ENCODE results near the gene GRIP2.

Gene GRIP2

GRCh38 chr3:14524311-14524711 lies 15.8 kb downstream of the GRIP2 start:
- H3K27ac ChIP-seq (ENCODE audit: low read depth, low read length): no peak overlapping the region
- no peaks in the 10 kb centered on the region for H3K79me1 ChIP-seq (ENCODE audit: low read length)
- no peaks in the 10 kb centered on the region for H3K36me3 ChIP-seq (ENCODE audit: control insufficient read depth, insufficient read depth, low read length)
- H3K23ac ChIP-seq (ENCODE audit: low read length): no peak overlapping the region
- no peak overlapping the region for H3K9ac ChIP-seq (ENCODE audit: low read length)
- no peak overlapping the region for H4K8ac ChIP-seq (ENCODE audit: low read depth, low read length)
- DNase-seq: no peak
- no peak overlapping the region for H2BK5ac ChIP-seq (ENCODE audit: low read length)
- no peak overlapping the region for H3K18ac ChIP-seq (ENCODE audit: low read length)
- H3K79me2 ChIP-seq (ENCODE audit: control insufficient read depth, insufficient read depth, low read length): no peaks in the 10 kb centered on the region
- no peak overlapping the region for H2BK120ac ChIP-seq (ENCODE audit: low read depth, low read length)
- no peak overlapping the region for H3K56ac ChIP-seq (ENCODE audit: low read length)
- H3K4ac ChIP-seq (ENCODE audit: low read depth, low read length): no peak overlapping the region
- H3K27me3 ChIP-seq (ENCODE audit: insufficient read depth, low read length, poor library complexity): no peaks in the 10 kb centered on the region
- no peak overlapping the region for H2AK5ac ChIP-seq (ENCODE audit: low read length)
- peaks cover 4% of the 10 kb centered on the region for H3K4me1 ChIP-seq (ENCODE audit: control insufficient read depth, low read depth, low read length)
- H3K4me2 ChIP-seq (ENCODE audit: low read length): no peak overlapping the region
- no peak overlapping the region for H3K4me3 ChIP-seq (ENCODE audit: low read length)
- WGBS (ENCODE audit: extremely low coverage, insufficient coverage, low lambda C conversion rate): no CpG with 5 or more reads among the region's 14 CpGs
- no peak overlapping the region for H4K5ac ChIP-seq (ENCODE audit: low read length)
- no peak overlapping the region for H2BK15ac ChIP-seq (replicated peaks; ENCODE audit: low read depth)

DNA sequence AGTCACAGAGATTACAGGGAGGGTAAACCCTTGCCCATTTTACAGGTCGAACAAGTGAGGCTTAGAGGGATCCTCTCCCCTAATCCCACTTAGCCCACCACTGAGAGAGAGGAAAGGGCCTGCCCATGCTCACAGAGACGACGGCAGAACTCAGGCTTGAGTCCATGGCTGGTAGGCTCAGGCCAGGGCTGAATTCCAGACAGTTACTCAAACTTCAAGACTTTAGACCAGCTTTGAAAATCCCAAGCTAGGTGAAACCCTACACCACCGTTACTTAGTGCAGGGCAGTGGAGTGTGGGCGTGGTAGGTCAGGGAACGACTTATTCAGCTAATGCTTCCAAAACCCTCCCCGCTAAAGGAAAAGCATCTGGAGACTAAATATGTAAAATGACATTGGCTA lies 16.4 kb downstream of the GRIP2 start:
- WGBS (ENCODE audit: extremely low coverage, insufficient coverage, low lambda C conversion rate): no CpG with 5 or more reads among the region's 7 CpGs
- H3K4me3 ChIP-seq (ENCODE audit: low read length): no peak overlapping the region
- H4K5ac ChIP-seq (ENCODE audit: low read length): no peak overlapping the region
- no peaks in the 10 kb centered on the region for H3K79me1 ChIP-seq (ENCODE audit: low read length)
- H3K4me2 ChIP-seq (ENCODE audit: low read length): no peak overlapping the region
- DNase-seq: no peak
- no peak overlapping the region for H2BK15ac ChIP-seq (replicated peaks; ENCODE audit: low read depth)
- no peak overlapping the region for H3K23ac ChIP-seq (ENCODE audit: low read length)
- no peaks in the 10 kb centered on the region for H3K27me3 ChIP-seq (ENCODE audit: insufficient read depth, low read length, poor library complexity)
- H3K4me1 ChIP-seq (ENCODE audit: control insufficient read depth, low read depth, low read length): peaks cover 4% of the 10 kb centered on the region
- no peak overlapping the region for H2BK5ac ChIP-seq (ENCODE audit: low read length)
- no peaks in the 10 kb centered on the region for H3K79me2 ChIP-seq (ENCODE audit: control insufficient read depth, insufficient read depth, low read length)
- no peak overlapping the region for H3K4ac ChIP-seq (ENCODE audit: low read depth, low read length)
- H3K56ac ChIP-seq (ENCODE audit: low read length): no peak overlapping the region
- no peak overlapping the region for H2BK120ac ChIP-seq (ENCODE audit: low read depth, low read length)
- H2AK5ac ChIP-seq (ENCODE audit: low read length): no peak overlapping the region
- no peaks in the 10 kb centered on the region for H3K36me3 ChIP-seq (ENCODE audit: control insufficient read depth, insufficient read depth, low read length)
- H4K8ac ChIP-seq (ENCODE audit: low read depth, low read length): no peak overlapping the region
- H3K27ac ChIP-seq (ENCODE audit: low read depth, low read length): no peak overlapping the region
- no peak overlapping the region for H3K9ac ChIP-seq (ENCODE audit: low read length)
- no peak overlapping the region for H3K18ac ChIP-seq (ENCODE audit: low read length)

DNA sequence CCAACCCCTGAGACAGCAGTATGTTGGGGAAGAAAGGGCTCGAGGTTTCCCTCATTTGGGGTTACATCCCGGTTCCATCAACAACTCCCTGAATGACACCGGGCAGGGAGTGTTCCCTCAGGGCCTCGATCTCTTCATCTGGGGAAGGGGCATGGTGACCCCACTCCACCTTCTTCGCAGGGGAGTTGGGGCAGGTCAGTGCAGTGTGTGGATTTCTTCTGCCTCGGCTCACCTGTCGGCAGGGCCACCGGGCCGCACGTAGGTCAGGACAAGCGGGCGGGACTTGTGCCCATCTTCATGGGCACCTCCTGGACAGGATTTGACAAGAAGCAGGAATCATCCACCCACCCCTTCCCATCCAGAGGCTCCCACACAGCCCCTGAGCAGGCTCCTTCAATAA lies 17.4 kb downstream of the GRIP2 start:
- no CpG with 5 or more reads among the region's 12 CpGs for WGBS (ENCODE audit: extremely low coverage, insufficient coverage, low lambda C conversion rate)
- Histone ChIP-seq H3K79me2 (ENCODE audit: control insufficient read depth, insufficient read depth, low read length) (no peaks in the 10 kb centered on the region), H3K23ac (ENCODE audit: low read length) (no peak overlapping the region), H3K4me2 (ENCODE audit: low read length) (no peak overlapping the region), H4K5ac (ENCODE audit: low read length) (no peak overlapping the region), H3K79me1 (ENCODE audit: low read length) (no peaks in the 10 kb centered on the region), H3K4me1 (ENCODE audit: control insufficient read depth, low read depth, low read length) (peaks cover 4% of the 10 kb centered on the region), H3K9ac (ENCODE audit: low read length) (no peak overlapping the region), H3K4me3 (ENCODE audit: low read length) (no peak overlapping the region), H2BK120ac (ENCODE audit: low read depth, low read length) (no peak overlapping the region), H3K27ac (ENCODE audit: low read depth, low read length) (no peak overlapping the region), H3K56ac (ENCODE audit: low read length) (no peak overlapping the region), H2BK15ac (replicated peaks; ENCODE audit: low read depth) (no peak overlapping the region), H2AK5ac (ENCODE audit: low read length) (no peak overlapping the region), H4K8ac (ENCODE audit: low read depth, low read length) (no peak overlapping the region), H3K36me3 (ENCODE audit: control insufficient read depth, insufficient read depth, low read length) (no peaks in the 10 kb centered on the region), H2BK5ac (ENCODE audit: low read length) (no peak overlapping the region), H3K27me3 (ENCODE audit: insufficient read depth, low read length, poor library complexity) (no peaks in the 10 kb centered on the region), H3K18ac (ENCODE audit: low read length) (no peak overlapping the region), H3K4ac (ENCODE audit: low read depth, low read length) (no peak overlapping the region)
- DNase-seq: no peak

DNA sequence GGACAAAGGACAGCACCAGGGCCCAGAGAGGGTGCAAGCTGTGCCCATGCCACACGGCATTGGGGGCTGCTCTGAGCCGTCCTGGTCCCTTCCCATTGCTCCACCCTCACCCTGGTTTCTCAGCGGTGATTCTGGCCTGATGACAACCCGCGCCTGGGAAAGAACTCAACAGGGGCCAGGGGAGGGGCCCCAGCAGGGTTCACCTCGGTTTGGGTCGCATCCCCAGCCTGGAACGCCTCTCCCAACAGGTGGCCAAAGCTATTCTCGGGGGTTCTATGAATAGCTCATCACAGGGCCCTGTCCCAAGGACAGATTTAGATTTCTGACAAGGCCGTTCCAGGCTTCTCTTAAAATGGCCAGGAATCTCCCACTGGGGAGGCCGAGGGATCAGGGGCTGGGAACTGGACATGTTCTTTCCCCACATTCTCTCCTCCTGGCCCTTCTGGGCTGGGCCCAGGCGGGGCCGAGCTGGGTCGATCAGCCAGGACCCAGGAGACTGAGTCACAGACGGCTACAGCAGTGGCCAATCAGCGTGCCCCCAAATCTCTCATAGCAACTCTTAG lies 17.9 kb downstream of the GRIP2 start:
- Histone ChIP-seq H2BK120ac (ENCODE audit: low read depth, low read length) (no peak overlapping the region), H3K4ac (ENCODE audit: low read depth, low read length) (no peak overlapping the region), H3K23ac (ENCODE audit: low read length) (no peak overlapping the region), H3K79me2 (ENCODE audit: control insufficient read depth, insufficient read depth, low read length) (no peaks in the 10 kb centered on the region), H2AK5ac (ENCODE audit: low read length) (no peak overlapping the region), H3K4me1 (ENCODE audit: control insufficient read depth, low read depth, low read length) (peaks cover 4% of the 10 kb centered on the region), H2BK5ac (ENCODE audit: low read length) (no peak overlapping the region), H4K8ac (ENCODE audit: low read depth, low read length) (no peak overlapping the region), H3K4me2 (ENCODE audit: low read length) (no peak overlapping the region), H3K79me1 (ENCODE audit: low read length) (no peaks in the 10 kb centered on the region), H3K56ac (ENCODE audit: low read length) (no peak overlapping the region), H3K4me3 (ENCODE audit: low read length) (no peak overlapping the region), H3K27me3 (ENCODE audit: insufficient read depth, low read length, poor library complexity) (no peaks in the 10 kb centered on the region), H3K18ac (ENCODE audit: low read length) (no peak overlapping the region), H2BK15ac (replicated peaks; ENCODE audit: low read depth) (no peak overlapping the region), H3K36me3 (ENCODE audit: control insufficient read depth, insufficient read depth, low read length) (no peaks in the 10 kb centered on the region), H4K5ac (ENCODE audit: low read length) (no peak overlapping the region), H3K27ac (ENCODE audit: low read depth, low read length) (no peak overlapping the region), H3K9ac (ENCODE audit: low read length) (no peak overlapping the region)
- WGBS (ENCODE audit: extremely low coverage, insufficient coverage, low lambda C conversion rate): no CpG with 5 or more reads among the region's 16 CpGs
- DNase-seq: no peak

GRCh38 chr3:14521611-14522010 lies 18.5 kb downstream of the GRIP2 start:
- no peaks in the 10 kb centered on the region for H3K79me1 ChIP-seq (ENCODE audit: low read length)
- no peak overlapping the region for H2BK15ac ChIP-seq (replicated peaks; ENCODE audit: low read depth)
- no peak overlapping the region for H3K4me2 ChIP-seq (ENCODE audit: low read length)
- peak overlapping the region; percentile 45 for H3K23ac ChIP-seq (ENCODE audit: low read length)
- H2BK5ac ChIP-seq (ENCODE audit: low read length): no peak overlapping the region
- H3K4me1 ChIP-seq (ENCODE audit: control insufficient read depth, low read depth, low read length): peaks cover 4% of the 10 kb centered on the region
- H3K79me2 ChIP-seq (ENCODE audit: control insufficient read depth, insufficient read depth, low read length): no peaks in the 10 kb centered on the region
- H4K8ac ChIP-seq (ENCODE audit: low read depth, low read length): no peak overlapping the region
- H3K36me3 ChIP-seq (ENCODE audit: control insufficient read depth, insufficient read depth, low read length): no peaks in the 10 kb centered on the region
- no peak overlapping the region for H3K4ac ChIP-seq (ENCODE audit: low read depth, low read length)
- DNase-seq: no peak
- no peak overlapping the region for H3K27ac ChIP-seq (ENCODE audit: low read depth, low read length)
- no peak overlapping the region for H4K5ac ChIP-seq (ENCODE audit: low read length)
- WGBS (ENCODE audit: extremely low coverage, insufficient coverage, low lambda C conversion rate): no CpG with 5 or more reads among the region's 12 CpGs
- no peak overlapping the region for H3K4me3 ChIP-seq (ENCODE audit: low read length)
- no peak overlapping the region for H3K18ac ChIP-seq (ENCODE audit: low read length)
- H3K9ac ChIP-seq (ENCODE audit: low read length): no peak overlapping the region
- H3K56ac ChIP-seq (ENCODE audit: low read length): no peak overlapping the region
- no peak overlapping the region for H2BK120ac ChIP-seq (ENCODE audit: low read depth, low read length)
- H2AK5ac ChIP-seq (ENCODE audit: low read length): no peak overlapping the region
- no peaks in the 10 kb centered on the region for H3K27me3 ChIP-seq (ENCODE audit: insufficient read depth, low read length, poor library complexity)

DNA sequence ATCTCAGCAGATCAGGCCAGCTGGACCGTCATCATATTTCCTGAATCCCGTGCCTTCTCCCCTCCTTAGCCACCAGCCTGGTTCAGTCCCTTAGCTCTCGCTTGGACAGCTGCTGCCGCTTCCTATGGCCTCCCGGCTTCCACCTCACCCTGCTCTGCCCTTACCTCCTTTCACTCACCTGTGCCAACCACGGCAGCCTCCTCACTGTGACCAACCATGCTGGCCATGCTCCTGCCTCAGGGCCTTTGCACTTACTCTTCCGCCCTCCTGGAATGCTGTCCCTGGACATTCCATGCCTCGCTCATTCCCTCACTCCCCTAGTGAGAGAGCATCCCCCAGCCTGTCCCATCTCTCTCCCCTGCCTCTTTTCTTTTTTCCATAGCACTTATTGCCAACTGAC lies 19.2 kb downstream of the GRIP2 start:
- no peak overlapping the region for H2BK15ac ChIP-seq (replicated peaks; ENCODE audit: low read depth)
- H4K5ac ChIP-seq (ENCODE audit: low read length): no peak overlapping the region
- no peak overlapping the region for H3K4ac ChIP-seq (ENCODE audit: low read depth, low read length)
- no peak overlapping the region for H3K23ac ChIP-seq (ENCODE audit: low read length)
- no peaks in the 10 kb centered on the region for H3K36me3 ChIP-seq (ENCODE audit: control insufficient read depth, insufficient read depth, low read length)
- H3K4me1 ChIP-seq (ENCODE audit: control insufficient read depth, low read depth, low read length): peaks cover 2% of the 10 kb centered on the region
- no peaks in the 10 kb centered on the region for H3K79me2 ChIP-seq (ENCODE audit: control insufficient read depth, insufficient read depth, low read length)
- no peak overlapping the region for H3K4me2 ChIP-seq (ENCODE audit: low read length)
- H2BK120ac ChIP-seq (ENCODE audit: low read depth, low read length): no peak overlapping the region
- WGBS (ENCODE audit: extremely low coverage, insufficient coverage, low lambda C conversion rate): no CpG with 5 or more reads among the region's 8 CpGs
- H4K8ac ChIP-seq (ENCODE audit: low read depth, low read length): no peak overlapping the region
- no peak overlapping the region for H3K27ac ChIP-seq (ENCODE audit: low read depth, low read length)
- no peaks in the 10 kb centered on the region for H3K27me3 ChIP-seq (ENCODE audit: insufficient read depth, low read length, poor library complexity)
- no peak overlapping the region for H3K18ac ChIP-seq (ENCODE audit: low read length)
- no peak overlapping the region for H3K9ac ChIP-seq (ENCODE audit: low read length)
- H3K79me1 ChIP-seq (ENCODE audit: low read length): no peaks in the 10 kb centered on the region
- no peak overlapping the region for H3K56ac ChIP-seq (ENCODE audit: low read length)
- no peak overlapping the region for H2BK5ac ChIP-seq (ENCODE audit: low read length)
- no peak overlapping the region for H2AK5ac ChIP-seq (ENCODE audit: low read length)
- no peak for DNase-seq
- no peak overlapping the region for H3K4me3 ChIP-seq (ENCODE audit: low read length)
